Measurements from ENCODE around the gene BLOC1S1. TPM values are rescaled to one million over a fixed set of nuclear protein-coding genes. Genes with fewer than 3 reads are reported as not detected.
"Not testable (repeated sequence)": the region's sequence is repeated elsewhere in the genome, so short reads cannot be mapped to it uniquely, and the experiment has no call there.

Gene BLOC1S1
- total RNA-seq, 2 experiments from 2014 or later: 164 to 181 TPM

- CTCF ChIA-PET: interaction anchor here (1.0 to 2.9 kb wide), 6 partner anchors 10 to 237 kb away, joined by 3 to 29 read pairs (median 4); no protein-coding TSS in a partner anchor
- Mint-ChIP-seq H3K4me1 (peaks cover 21% of the 10 kb centered on the region), H3K36me3 (ENCODE audit: low read depth) (peaks cover 16% of the 10 kb centered on the region), H3K4me3 (no peak overlapping the region), H3K27me3 (no peaks in the 10 kb centered on the region), H3K27ac (no peak overlapping the region), H3K9me3 (no peaks in the 10 kb centered on the region)
- POLR2A ChIA-PET: no interaction called here
- no peak for DNase-seq
Observed at GRCh38 chr12:55748230-55748993, 32.6 kb downstream of the BLOC1S1 start.

DNA sequence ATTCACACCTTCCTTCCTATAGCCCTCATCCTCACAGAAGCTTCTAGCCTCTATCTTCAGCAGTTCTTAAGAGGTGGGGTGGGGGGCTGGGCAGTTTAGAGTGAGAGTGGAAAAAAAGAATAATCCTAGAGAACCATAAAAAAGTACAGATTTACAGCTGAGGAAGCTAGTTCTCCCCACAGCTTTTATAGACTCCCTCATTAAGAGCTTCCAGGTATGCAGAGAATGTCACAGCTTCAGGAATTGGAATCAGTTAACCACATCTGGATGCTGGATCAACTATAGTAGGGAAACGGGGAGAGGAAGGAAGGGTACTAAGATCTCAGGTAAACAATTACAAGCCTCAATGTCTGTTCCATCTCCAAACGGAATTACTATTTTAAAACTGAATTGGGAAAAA lies 39.4 kb downstream of the BLOC1S1 start:
- DNase-seq: no peak
- H3K9me3 Mint-ChIP-seq: no peaks in the 10 kb centered on the region
- peaks cover 55% of the 10 kb centered on the region for H3K36me3 Mint-ChIP-seq (ENCODE audit: low read depth)
- ChIA-PET CTCF (interaction anchor here (1.0 to 1.8 kb wide), 3 partner anchors 8 to 244 kb away, joined by 4 to 11 read pairs (median 4); no protein-coding TSS in a partner anchor), POLR2A (interaction anchor here (0.5 to 0.7 kb wide), 3 partner anchors 15 to 290 kb away, joined by 3 to 5 read pairs (median 3); no protein-coding TSS in a partner anchor)
- no peaks in the 10 kb centered on the region for H3K4me1 Mint-ChIP-seq
- no peaks in the 10 kb centered on the region for H3K27me3 Mint-ChIP-seq
- no peak overlapping the region for H3K4me3 Mint-ChIP-seq
- no peak overlapping the region for H3K27ac Mint-ChIP-seq

DNA sequence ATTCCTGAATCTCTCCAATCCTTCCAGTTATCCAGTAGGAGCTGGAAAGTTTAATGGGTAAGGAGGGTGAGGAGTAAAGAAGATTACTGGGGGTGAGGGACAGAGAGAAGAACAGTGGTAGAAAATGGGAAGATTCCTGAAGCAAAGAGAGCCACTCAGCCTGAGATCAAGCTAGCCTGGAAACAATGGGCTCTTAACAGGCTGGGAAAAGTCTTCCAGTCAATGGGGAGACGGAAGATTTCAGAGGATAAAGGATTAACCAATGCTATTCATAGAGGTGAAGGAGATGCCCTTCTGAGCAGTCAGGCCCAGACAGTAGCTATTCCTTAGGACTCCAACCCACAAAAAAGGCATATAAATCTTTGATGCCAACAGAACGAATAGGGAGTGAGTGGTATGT lies 41.9 kb downstream of the BLOC1S1 start:
- Mint-ChIP-seq H3K4me3 (no peak overlapping the region), H3K27ac (no peak overlapping the region), H3K4me1 (peaks cover 4% of the 10 kb centered on the region), H3K9me3 (no peaks in the 10 kb centered on the region), H3K36me3 (ENCODE audit: low read depth) (peaks cover 67% of the 10 kb centered on the region), H3K27me3 (no peaks in the 10 kb centered on the region)
- CTCF ChIA-PET: interaction anchor here (0.6 to 2.0 kb wide), 4 partner anchors 11 to 36 kb away, joined by 3 to 5 read pairs (median 3); no protein-coding TSS in a partner anchor
- DNase-seq: no peak
- POLR2A ChIA-PET: no interaction called here

GRCh38 chr12:55758575-55758974 lies 42.7 kb downstream of the BLOC1S1 start:
- H3K9me3 Mint-ChIP-seq, DNase-seq, H3K4me1 Mint-ChIP-seq, H3K4me3 Mint-ChIP-seq, H3K27me3 Mint-ChIP-seq, POLR2A ChIA-PET, H3K27ac Mint-ChIP-seq: not testable (repeated sequence)
- H3K36me3 Mint-ChIP-seq (ENCODE audit: low read depth): peaks cover 67% of the 10 kb centered on the region
- CTCF ChIA-PET: interaction anchor here (0.6 to 2.0 kb wide), 6 partner anchors 12 to 1983 kb away, joined by 3 to 5 read pairs (median 3); partner anchors contain the start of gene DNAJC14

GRCh38 chr12:55760663-55761062 lies 44.8 kb downstream of the BLOC1S1 start:
- DNase-seq: no peak
- no peaks in the 10 kb centered on the region for H3K27me3 Mint-ChIP-seq
- ChIA-PET CTCF (interaction anchor here (1.0 to 2.3 kb wide), 3 partner anchors 13 to 27 kb away, joined by 3 to 8 read pairs (median 4); no protein-coding TSS in a partner anchor), POLR2A (no interaction called here)
- H3K4me3 Mint-ChIP-seq: no peak overlapping the region
- H3K27ac Mint-ChIP-seq: no peak overlapping the region
- H3K9me3 Mint-ChIP-seq: no peaks in the 10 kb centered on the region
- H3K36me3 Mint-ChIP-seq (ENCODE audit: low read depth): peaks cover 64% of the 10 kb centered on the region
- H3K4me1 Mint-ChIP-seq: peaks cover 4% of the 10 kb centered on the region

DNA sequence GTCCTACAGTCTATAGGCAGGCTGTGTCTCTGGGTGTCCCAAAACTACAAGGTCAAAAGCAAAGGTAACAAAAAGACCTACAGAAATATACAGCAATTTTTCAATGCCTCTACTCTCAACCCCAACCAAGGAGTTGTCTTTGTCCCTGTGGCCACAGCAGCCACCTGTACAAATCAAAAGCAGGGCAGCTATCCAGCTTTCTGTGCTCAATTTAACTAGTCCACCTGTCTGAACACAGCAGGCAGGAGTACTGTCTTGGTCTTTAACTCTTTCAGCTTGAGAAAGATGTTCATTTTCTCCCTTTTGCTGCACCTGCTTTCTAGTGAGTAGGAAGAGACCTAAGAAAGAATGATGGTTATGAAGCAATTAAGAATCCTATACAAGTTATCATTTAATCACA lies 46.8 kb downstream of the BLOC1S1 start:
- peaks cover 4% of the 10 kb centered on the region for H3K4me1 Mint-ChIP-seq
- H3K9me3 Mint-ChIP-seq: no peaks in the 10 kb centered on the region
- ChIA-PET CTCF (interaction anchor here (2.3 kb wide), 1 partner anchor 25 kb away, joined by 8 read pairs; no protein-coding TSS in a partner anchor), POLR2A (no interaction called here)
- no peak for DNase-seq
- no peak overlapping the region for H3K4me3 Mint-ChIP-seq
- H3K36me3 Mint-ChIP-seq (ENCODE audit: low read depth): peaks cover 63% of the 10 kb centered on the region
- H3K27ac Mint-ChIP-seq: no peak overlapping the region
- H3K27me3 Mint-ChIP-seq: no peaks in the 10 kb centered on the region

GRCh38 chr12:55765736-55766290 lies 50.0 kb downstream of the BLOC1S1 start:
- ChIA-PET CTCF (interaction anchor here (1.0 kb wide), 1 partner anchor 12 kb away, joined by 3 read pairs; no protein-coding TSS in a partner anchor), POLR2A (no interaction called here)
- H3K27me3 Mint-ChIP-seq: no peaks in the 10 kb centered on the region
- peaks cover 5% of the 10 kb centered on the region for H3K4me1 Mint-ChIP-seq
- H3K9me3 Mint-ChIP-seq: no peaks in the 10 kb centered on the region
- DNase-seq: no peak
- H3K36me3 Mint-ChIP-seq (ENCODE audit: low read depth): peaks cover 45% of the 10 kb centered on the region
- no peak overlapping the region for H3K27ac Mint-ChIP-seq
- no peak overlapping the region for H3K4me3 Mint-ChIP-seq

GRCh38 chr12:55767156-55767555 lies 51.3 kb downstream of the BLOC1S1 start:
- Mint-ChIP-seq H3K36me3 (ENCODE audit: low read depth) (peaks cover 47% of the 10 kb centered on the region), H3K9me3 (no peaks in the 10 kb centered on the region), H3K27me3 (no peaks in the 10 kb centered on the region), H3K4me1 (peaks cover 2% of the 10 kb centered on the region), H3K4me3 (no peak overlapping the region), H3K27ac (no peak overlapping the region)
- CTCF ChIA-PET: interaction anchor here (0.7 to 1.1 kb wide), 2 partner anchors 12 to 1292 kb away, joined by 3 read pairs; no protein-coding TSS in a partner anchor
- POLR2A ChIA-PET: no interaction called here
- no peak for DNase-seq

Other genes with a start within 250 kb of the BLOC1S1 start
- gene OR6C70, start 245.9 kb upstream of the BLOC1S1 start, total RNA-seq: not detected
- not detected for gene OR6C68, start 223.7 kb upstream of the BLOC1S1 start, total RNA-seq
- gene OR6C4, start 166.4 kb upstream of the BLOC1S1 start, total RNA-seq: not detected
- gene OR2AP1, start 143.6 kb upstream of the BLOC1S1 start, total RNA-seq: not detected
- gene OR10P1, start 79.2 kb upstream of the BLOC1S1 start, total RNA-seq: not detected
- 1 to 10 TPM; 3.1 TPM for gene ITGA7, start 8.1 kb upstream of the BLOC1S1 start, total RNA-seq
- gene RDH5, start 4.3 kb downstream of the BLOC1S1 start, total RNA-seq: 10 to 100 TPM; 23.3 to 25.8 TPM
- 100 to 1,000 TPM; 108 to 116 TPM for gene CD63, start 13.0 kb downstream of the BLOC1S1 start, total RNA-seq
- gene GDF11, start 27.1 kb downstream of the BLOC1S1 start, total RNA-seq: 10 to 100 TPM in 1 of 2 experiments, 1 to 10 TPM in 1; 9.7 to 10.4 TPM
- gene SARNP, start 101.7 kb downstream of the BLOC1S1 start, total RNA-seq: 100 to 1,000 TPM in 1 of 2 experiments, 10 to 100 TPM in 1; 87.5 to 102 TPM
- gene ORMDL2, start 102.0 kb downstream of the BLOC1S1 start, total RNA-seq: 10 to 100 TPM; 52.7 to 67.1 TPM
- 10 to 100 TPM; 32.6 to 35.8 TPM for gene DNAJC14, start 113.5 kb downstream of the BLOC1S1 start, total RNA-seq
- gene MMP19, start 126.9 kb downstream of the BLOC1S1 start, total RNA-seq: not detected
- 10 to 100 TPM; 50.3 to 50.7 TPM for gene PYM1, start 211.8 kb downstream of the BLOC1S1 start, total RNA-seq
- gene DGKA, start 215.1 kb downstream of the BLOC1S1 start, total RNA-seq: 100 to 1,000 TPM; 766 to 771 TPM
- gene PMEL, start 250.0 kb downstream of the BLOC1S1 start, total RNA-seq: under 1 TPM in 1 of 2 experiments, not detected in 1; 0.37 TPM